ENCODE results near the gene PFDN2. TPM values are rescaled to one million over a fixed set of nuclear protein-coding genes. Genes with fewer than 3 reads are reported as not detected.

The PFDN2 gene
- total and polyA plus RNA-seq, 2 of the 8 experiments (the other 6 are each of a cell fraction or from before 2014, with no cell fraction given): 66.2 to 71.2 TPM

DNA sequence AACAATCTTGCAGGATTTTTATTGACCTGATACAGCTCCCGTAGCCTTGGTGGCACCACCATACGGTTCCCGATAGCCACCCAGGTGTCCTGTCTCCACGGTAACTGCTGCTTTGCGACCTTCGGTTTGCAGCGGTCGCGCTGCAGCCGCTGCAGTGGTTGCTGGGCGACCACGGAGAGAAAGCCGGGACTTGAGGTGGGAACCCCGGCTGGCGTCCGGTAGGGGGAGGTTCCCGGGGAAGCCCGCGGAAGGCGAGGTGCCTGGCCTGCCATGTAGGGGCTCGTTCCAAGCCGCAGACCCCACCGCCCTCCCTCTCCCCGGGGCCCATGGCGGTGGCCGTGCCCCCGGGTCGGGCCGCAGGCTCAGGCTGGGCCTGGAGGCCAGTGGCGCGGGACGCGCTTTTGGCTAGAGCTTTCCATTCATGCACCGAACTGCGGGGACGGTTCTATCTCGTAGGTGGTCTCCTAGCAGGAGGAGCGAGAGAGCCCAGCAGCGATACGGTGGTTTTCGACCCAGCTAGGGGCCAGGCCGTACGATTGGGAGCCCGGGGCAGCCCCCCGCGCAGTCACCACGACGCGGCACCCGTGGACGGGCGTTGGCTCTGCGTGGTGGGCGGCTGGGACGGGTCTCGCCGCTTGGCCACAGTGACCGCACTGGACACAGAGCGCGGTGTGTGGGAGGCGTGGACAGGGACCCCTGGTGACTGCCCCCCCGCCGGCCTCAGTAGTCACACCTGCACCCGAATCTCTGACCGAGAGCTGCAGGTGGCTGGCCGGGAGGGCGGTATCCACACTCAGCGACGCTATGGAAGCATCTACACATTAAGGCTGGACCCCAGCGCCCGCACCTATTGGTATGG, 19.4 kb downstream of the PFDN2 start, which contains the start of gene KLHDC9 (continued):
- TF ChIP-seq TBP (IDR thresholded peaks at IDR 0.05; ENCODE audit: low read depth, low read length) (no peak), RNF2 (IDR thresholded peaks at IDR 0.05; ENCODE audit: borderline replicate concordance, low read depth, low read length, missing control alignments, poor library complexity, severe bottlenecking) (no peak), NRF1 (IDR thresholded peaks at IDR 0.05; ENCODE audit: low read depth, low read length) (no peak), GABPA (IDR thresholded peaks at IDR 0.05; ENCODE audit: borderline replicate concordance, insufficient read depth, low read length) (no peak)
- TF ChIP-seq, protein P1, sequence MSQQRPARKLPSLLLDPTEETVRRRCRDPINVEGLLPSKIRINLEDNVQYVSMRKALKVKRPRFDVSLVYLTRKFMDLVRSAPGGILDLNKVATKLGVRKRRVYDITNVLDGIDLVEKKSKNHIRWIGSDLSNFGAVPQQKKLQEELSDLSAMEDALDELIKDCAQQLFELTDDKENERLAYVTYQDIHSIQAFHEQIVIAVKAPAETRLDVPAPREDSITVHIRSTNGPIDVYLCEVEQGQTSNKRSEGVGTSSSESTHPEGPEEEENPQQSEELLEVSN (IDR thresholded peaks at IDR 0.05): no peak
- TF ChIP-seq, protein P2, sequence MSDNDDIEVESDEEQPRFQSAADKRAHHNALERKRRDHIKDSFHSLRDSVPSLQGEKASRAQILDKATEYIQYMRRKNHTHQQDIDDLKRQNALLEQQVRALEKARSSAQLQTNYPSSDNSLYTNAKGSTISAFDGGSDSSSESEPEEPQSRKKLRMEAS (IDR thresholded peaks at IDR 0.05): no peak
- TF ChIP-seq, protein P3, sequence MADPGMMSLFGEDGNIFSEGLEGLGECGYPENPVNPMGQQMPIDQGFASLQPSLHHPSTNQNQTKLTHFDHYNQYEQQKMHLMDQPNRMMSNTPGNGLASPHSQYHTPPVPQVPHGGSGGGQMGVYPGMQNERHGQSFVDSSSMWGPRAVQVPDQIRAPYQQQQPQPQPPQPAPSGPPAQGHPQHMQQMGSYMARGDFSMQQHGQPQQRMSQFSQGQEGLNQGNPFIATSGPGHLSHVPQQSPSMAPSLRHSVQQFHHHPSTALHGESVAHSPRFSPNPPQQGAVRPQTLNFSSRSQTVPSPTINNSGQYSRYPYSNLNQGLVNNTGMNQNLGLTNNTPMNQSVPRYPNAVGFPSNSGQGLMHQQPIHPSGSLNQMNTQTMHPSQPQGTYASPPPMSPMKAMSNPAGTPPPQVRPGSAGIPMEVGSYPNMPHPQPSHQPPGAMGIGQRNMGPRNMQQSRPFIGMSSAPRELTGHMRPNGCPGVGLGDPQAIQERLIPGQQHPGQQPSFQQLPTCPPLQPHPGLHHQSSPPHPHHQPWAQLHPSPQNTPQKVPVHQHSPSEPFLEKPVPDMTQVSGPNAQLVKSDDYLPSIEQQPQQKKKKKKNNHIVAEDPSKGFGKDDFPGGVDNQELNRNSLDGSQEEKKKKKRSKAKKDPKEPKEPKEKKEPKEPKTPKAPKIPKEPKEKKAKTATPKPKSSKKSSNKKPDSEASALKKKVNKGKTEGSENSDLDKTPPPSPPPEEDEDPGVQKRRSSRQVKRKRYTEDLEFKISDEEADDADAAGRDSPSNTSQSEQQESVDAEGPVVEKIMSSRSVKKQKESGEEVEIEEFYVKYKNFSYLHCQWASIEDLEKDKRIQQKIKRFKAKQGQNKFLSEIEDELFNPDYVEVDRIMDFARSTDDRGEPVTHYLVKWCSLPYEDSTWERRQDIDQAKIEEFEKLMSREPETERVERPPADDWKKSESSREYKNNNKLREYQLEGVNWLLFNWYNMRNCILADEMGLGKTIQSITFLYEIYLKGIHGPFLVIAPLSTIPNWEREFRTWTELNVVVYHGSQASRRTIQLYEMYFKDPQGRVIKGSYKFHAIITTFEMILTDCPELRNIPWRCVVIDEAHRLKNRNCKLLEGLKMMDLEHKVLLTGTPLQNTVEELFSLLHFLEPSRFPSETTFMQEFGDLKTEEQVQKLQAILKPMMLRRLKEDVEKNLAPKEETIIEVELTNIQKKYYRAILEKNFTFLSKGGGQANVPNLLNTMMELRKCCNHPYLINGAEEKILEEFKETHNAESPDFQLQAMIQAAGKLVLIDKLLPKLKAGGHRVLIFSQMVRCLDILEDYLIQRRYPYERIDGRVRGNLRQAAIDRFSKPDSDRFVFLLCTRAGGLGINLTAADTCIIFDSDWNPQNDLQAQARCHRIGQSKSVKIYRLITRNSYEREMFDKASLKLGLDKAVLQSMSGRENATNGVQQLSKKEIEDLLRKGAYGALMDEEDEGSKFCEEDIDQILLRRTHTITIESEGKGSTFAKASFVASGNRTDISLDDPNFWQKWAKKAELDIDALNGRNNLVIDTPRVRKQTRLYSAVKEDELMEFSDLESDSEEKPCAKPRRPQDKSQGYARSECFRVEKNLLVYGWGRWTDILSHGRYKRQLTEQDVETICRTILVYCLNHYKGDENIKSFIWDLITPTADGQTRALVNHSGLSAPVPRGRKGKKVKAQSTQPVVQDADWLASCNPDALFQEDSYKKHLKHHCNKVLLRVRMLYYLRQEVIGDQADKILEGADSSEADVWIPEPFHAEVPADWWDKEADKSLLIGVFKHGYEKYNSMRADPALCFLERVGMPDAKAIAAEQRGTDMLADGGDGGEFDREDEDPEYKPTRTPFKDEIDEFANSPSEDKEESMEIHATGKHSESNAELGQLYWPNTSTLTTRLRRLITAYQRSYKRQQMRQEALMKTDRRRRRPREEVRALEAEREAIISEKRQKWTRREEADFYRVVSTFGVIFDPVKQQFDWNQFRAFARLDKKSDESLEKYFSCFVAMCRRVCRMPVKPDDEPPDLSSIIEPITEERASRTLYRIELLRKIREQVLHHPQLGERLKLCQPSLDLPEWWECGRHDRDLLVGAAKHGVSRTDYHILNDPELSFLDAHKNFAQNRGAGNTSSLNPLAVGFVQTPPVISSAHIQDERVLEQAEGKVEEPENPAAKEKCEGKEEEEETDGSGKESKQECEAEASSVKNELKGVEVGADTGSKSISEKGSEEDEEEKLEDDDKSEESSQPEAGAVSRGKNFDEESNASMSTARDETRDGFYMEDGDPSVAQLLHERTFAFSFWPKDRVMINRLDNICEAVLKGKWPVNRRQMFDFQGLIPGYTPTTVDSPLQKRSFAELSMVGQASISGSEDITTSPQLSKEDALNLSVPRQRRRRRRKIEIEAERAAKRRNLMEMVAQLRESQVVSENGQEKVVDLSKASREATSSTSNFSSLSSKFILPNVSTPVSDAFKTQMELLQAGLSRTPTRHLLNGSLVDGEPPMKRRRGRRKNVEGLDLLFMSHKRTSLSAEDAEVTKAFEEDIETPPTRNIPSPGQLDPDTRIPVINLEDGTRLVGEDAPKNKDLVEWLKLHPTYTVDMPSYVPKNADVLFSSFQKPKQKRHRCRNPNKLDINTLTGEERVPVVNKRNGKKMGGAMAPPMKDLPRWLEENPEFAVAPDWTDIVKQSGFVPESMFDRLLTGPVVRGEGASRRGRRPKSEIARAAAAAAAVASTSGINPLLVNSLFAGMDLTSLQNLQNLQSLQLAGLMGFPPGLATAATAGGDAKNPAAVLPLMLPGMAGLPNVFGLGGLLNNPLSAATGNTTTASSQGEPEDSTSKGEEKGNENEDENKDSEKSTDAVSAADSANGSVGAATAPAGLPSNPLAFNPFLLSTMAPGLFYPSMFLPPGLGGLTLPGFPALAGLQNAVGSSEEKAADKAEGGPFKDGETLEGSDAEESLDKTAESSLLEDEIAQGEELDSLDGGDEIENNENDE (IDR thresholded peaks at IDR 0.05; ENCODE audit: insufficient replicate concordance, low read length): no peak

Measured in H1 (cell line).